Activated CD4-positive, CD25-positive, alpha-beta regulatory T cell treated with anti-CD3 and anti-CD28 coated beads, Interleukin-2, amount 50 U/mL, for 24 hours (primary cell): ENCODE results near the gene MMP19.
"Not testable (repeated sequence)": the region's sequence is repeated elsewhere in the genome, so short reads cannot be mapped to it uniquely, and the experiment has no call there.

Experiments used
- ATAC-seq, 2 donors: fragments of 150-1000 bp; cut with Tn5 transposase; one replicate each; pipeline ENCODE4 v1.10.0; 2021; ENCODE audit warnings: mild to moderate bottlenecking in 1 of 2, moderate library complexity in 1 of 2

Gene MMP19

GRCh38 chr12:55842681-55843429 is at the start of gene MMP19:
Gene MMP19, minus strand, starts transcription at chr12:55842936. Its CDS starts 106 bp downstream, at chr12:55842830.
- no peak for ATAC-seq

GRCh38 chr12:55891310-55891709 is 48.6 kb upstream of the MMP19 start:
- no peak for ATAC-seq

DNA sequence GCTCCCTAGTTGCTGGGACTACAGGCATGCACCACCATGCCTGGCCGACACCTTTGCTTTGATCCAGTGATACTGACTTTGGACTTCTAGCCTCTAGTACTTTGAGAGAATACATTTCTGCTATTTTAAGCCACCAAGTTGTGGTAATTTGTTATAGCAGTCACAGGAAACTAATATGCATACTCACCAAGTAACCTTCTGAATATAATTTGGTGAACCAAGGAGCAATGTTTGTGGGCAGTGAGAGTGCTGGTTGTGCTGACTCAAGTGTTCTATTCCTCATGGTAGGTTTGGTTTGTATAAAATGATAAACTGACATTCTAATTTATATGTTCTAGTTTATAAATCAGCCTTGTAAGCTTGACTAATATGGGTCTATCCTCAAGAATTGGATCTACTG is 42.4 kb upstream of the MMP19 start:
- ATAC-seq = peak in 1 of 2 donors; percentile 33

DNA sequence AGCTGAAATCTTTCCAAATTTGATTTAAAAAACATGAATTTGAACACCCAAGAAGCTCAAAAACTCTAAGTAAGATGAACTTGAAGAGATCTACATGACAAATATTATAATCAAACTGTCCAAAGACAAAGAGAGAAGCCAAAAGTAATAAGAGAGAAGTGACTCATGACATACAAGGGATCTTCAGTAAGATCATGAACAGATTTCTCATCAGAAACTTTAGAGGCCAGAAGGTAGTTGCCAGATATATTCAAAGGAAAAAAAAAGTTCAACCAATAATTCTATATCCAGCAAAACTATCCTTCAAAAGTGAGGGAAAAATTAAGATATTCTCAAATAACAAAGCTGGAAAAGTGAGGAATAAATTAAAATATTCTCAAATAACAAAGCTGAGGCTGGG is 35.1 kb upstream of the MMP19 start:
- ATAC-seq = no peak

DNA sequence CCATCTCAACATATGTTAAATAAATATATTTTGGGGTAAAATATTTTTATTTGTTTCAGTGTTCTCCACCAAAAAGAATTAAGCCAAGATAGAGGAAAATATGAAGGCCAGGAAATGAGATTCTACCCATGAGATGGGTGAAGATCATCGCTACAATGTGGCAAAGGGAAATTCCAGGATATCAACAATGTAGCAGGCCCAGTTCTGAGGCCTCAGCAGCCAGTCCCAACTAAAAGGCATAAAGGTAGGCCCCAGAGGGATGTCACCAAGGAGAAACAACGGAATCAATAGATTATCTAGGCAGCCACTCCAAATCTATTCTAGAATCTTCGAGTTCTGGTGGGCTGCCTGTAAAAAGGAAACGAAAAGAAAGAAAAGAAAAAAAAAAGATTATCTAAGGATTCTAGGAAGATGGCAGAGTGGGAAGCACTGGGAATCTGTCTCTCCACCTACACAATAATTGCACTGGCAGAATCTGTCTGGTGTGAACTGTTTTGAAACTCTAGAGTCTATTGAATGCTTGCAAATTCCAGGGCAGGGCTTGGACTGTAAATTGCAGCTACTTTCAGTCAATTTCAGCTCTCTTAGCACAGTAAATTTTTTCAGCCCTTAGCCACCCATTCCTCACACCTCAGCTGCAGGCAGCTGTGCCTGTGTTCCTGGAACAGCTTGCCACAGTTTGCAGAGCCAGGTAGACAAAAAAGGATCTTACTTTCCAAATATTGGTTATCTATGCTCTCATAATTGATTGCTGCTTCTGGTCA is 33.1 kb upstream of the MMP19 start:
- ATAC-seq = no peak

DNA sequence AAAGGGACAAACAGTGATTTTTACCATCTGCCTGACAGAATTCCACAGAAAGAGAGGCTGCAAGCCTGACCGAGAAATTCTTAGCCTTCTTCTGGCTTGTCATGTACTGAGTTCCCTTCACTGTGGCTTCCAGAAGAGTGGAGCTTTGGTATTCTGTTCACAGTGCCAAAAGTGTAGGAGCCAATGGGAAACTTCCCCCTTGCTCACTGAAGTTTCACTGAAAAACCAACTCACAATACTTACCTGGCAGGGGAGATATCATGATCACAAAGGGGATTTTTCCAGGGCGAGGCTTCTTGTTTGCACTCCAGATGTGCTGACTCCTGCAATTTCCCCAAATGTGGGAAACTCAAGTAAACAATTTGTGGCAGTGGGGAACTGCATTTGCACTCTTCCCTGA is 31.7 kb upstream of the MMP19 start:
- ATAC-seq = no peak

- not testable (repeated sequence) for ATAC-seq
These were observed 23.8 kb upstream of the MMP19 start for GRCh38 chr12:55866454-55867004.

- no peak for ATAC-seq
These were observed 22.6 kb upstream of the MMP19 start for GRCh38 chr12:55865327-55865726.

DNA sequence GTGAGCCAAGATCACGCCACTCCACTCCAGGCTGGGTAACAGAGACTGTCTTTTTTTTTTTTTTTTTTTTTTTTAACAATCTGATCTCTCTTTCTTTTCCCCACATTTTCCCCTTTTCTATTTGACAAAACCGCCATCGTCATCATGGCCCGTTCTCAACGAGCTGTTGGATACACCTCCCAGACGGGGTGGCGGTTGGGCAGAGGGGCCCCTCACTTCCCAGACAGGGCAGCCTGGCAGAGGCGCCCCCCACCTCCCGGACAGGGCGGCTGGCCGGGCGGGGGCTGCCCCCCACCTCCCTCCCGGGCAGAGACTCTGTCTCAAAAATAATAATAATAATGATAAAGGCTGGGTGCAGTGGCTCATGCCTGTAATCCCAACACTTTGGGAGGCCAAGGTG is 20.2 kb upstream of the MMP19 start:
- not testable (repeated sequence) for ATAC-seq

DNA sequence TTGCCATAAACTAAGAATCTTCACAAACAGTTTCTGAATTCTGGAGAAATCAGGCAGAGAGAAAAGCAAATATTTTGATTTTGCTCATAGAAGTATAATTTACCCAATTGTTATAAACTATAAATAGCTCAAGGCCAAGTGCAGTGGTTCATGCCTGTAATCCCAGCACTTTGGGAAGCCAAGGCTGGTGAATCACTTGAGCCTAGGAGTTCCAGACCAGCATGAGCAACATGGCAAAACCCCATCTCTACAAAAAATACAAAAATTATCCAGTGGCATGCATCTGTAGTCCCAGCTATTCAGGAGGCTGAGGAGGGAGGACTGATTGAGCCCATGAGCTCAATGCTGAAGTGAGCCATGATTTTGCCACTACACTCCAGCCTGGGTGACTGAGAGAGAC is 19.6 kb upstream of the MMP19 start:
- no peak for ATAC-seq

GRCh38 chr12:55861871-55862270 is 19.1 kb upstream of the MMP19 start:
- ATAC-seq = no peak

- no peak for ATAC-seq
These were observed 18.7 kb upstream of the MMP19 start for GRCh38 chr12:55861396-55861795.

- no peak for ATAC-seq
These were observed 10.0 kb upstream of the MMP19 start for GRCh38 chr12:55852740-55853139.

DNA sequence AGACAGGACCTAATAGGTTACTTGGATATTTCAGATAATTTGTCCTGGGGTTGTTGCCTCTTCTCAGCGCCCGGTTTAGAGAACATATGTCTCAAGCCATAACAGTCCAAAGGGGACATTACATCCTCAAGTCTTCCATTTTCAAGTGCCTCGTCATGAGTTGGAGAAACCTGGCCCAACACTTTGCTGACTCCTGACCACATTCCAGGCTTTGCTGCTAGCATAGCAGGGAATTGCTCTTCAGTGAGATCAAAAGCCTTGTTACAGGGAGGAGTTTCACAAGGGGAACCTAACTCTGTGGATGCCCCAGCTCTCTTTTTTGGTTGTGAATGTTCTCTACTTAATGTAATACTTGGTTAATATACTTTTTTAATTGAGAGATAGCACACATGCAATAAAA is 8.2 kb upstream of the MMP19 start:
- ATAC-seq = no peak

GRCh38 chr12:55850401-55850800 is 7.7 kb upstream of the MMP19 start:
- no peak for ATAC-seq

GRCh38 chr12:55849616-55850343 is 7.0 kb upstream of the MMP19 start:
- ATAC-seq = no peak

- peak in 1 of 2 donors; percentile 17 for ATAC-seq
These were observed 5.0 kb upstream of the MMP19 start for GRCh38 chr12:55847603-55848291.

DNA sequence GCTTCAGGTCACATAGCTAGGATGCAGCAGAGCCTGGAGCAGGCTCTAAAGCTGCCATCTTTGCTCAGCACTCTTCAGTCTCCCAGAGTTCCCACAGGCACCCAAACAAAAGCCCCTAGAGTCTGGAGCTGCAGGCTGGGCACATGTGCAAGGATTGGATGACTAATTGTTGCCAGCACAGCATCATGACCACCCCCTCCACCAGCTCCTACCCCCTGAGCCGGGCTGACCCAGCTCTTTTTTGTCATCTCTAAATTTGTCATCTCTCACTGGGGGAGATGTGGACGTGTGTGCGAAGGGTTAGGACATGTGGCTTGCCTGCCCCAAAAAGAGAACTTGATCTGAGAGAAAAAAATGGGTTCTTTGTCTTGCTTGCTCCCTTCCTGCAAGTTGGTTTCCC is 4.3 kb upstream of the MMP19 start:
- peak in 1 of 2 donors; percentile 51 for ATAC-seq

DNA sequence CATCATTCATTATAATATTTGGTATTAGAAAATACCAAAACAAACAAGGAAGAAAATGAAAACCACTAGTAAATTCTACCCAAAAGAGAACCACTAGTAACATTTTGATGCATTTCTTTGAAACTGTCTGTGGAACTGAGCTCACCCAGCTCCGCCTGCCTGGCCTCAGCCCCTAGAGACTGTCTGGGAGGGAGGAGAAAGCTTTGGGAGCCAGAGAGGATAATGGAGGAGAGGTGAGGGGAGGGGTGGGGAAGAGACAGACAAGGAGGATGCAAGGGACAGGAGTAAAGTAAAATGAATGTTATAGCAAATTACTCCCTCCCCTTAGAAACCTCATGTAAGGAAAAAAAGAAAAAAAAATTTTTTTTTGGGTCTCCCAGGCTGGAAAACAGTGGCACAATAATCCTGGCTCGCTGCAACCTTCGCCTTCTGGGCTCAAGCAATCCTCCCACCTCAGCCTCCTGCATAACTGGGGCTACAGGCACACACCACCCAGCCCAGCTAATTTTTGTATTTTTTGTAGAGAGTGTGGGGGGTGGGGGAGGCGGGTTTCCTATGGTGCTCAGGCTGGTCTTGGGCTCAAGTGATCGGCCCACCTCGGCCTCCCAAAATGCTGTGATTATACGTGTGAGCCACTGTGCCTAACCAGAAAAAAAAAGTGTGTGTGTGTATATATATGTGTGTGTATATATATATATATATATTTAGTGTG is 3.2 kb upstream of the MMP19 start:
- no peak for ATAC-seq

DNA sequence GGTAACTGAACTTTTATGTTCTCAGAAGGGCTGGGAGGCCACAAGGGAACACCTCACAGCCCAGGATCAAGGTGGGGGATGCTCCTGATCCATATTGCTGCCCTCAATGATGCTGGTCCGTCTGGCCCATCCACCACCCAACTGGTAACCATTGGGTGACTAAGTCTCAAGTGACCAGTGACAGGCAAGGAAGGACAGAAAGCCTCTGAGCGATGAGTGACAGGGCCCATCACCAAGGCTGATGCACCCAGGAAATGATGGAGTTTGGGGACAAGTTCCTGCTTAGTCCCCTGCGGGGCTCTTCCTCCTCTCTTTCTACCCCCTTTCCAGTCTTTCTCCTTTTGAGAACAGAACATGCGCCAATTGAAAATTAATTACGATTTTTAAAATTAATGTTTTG is 2.6 kb upstream of the MMP19 start:
- ATAC-seq = no peak

DNA sequence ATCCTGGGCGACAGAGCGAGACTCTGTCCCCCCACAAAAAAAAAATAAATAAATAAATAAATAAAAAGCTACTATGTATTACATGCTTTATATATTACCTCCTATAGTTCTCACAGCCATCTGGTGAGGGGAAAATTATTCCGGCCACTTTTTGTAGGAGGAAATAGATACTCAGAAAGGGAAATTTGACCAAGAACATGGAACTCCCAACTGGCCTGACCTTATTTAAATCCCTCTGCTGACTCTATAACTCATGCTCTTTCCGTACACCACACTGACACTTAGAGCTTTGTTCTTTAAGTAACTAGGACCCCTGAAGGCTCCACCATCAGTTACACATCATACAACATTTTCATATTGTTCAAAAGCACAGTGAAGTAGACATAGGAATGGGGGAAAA is 2.2 kb upstream of the MMP19 start:
- no peak for ATAC-seq

DNA sequence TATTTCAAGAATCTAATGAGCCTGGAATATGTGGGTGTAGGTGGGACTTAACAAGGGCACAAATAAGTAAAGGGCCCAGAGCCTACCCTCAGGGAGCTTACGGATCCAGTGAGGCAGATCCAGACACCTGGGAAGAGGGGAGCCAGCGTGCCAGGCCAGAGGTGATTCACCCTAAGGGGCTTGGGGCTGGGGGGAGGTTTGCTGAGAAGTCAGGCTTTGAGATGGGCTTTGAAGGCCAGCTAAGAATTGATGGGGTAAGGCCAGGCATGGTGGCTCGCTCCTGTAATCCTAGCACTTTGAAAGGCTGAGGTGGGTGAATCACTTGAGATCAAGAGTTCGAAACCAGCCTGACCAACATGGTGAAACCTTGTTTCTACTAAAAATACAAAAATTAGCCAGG is 695 bp upstream of the MMP19 start:
- ATAC-seq = no peak
